SK-N-SH treated with all-trans-retinoic acid at 6 μM for 48 hours (cell line): ENCODE measurements around the gene CDH4.

Source experiments
- ARNTL ChIP-seq: fragments of 450-650 bp; formaldehyde crosslinking; IDR thresholded peaks from 2 replicates; pipeline ENCODE4 v1.5.0; 2020; ENCODE audit warnings: low read depth, mild to moderate bottlenecking, moderate library complexity, borderline replicate concordance
- CSDC2 ChIP-seq: fragments of 250-450 bp; sonication (Bioruptor Pico); IDR thresholded peaks from 2 replicates; pipeline ENCODE4 v1.5.0; 2020; ENCODE audit warnings: mild to moderate bottlenecking, moderate library complexity
- ESRRG ChIP-seq: fragments of 250-450 bp; sonication (Bioruptor Pico); IDR thresholded peaks from 2 replicates; pipeline ENCODE4 v1.6.1; 2021; ENCODE audit warnings: mild to moderate bottlenecking
- OSR1 ChIP-seq: fragments of 250-450 bp; sonication (Bioruptor Pico); IDR thresholded peaks from 2 replicates; pipeline ENCODE4 v1.8.0; 2022; ENCODE audit warnings: moderate library complexity, mild to moderate bottlenecking, inconsistent platforms
- SNAI2 ChIP-seq: fragments of 250-450 bp; sonication (Bioruptor Pico); IDR thresholded peaks from 2 replicates; pipeline ENCODE4 v1.5.0; 2020; ENCODE audit warnings: mild to moderate bottlenecking, moderate library complexity
- ZFP30 ChIP-seq: fragments of 450-650 bp; formaldehyde crosslinking; IDR thresholded peaks from 2 replicates; pipeline ENCODE4 v1.5.0; 2022; ENCODE audit warnings: mild to moderate bottlenecking, moderate library complexity
- ZNF70 ChIP-seq: fragments of 450-650 bp; formaldehyde crosslinking; IDR thresholded peaks from 2 replicates; pipeline ENCODE4 v1.5.0; 2020; ENCODE audit warnings: mild to moderate bottlenecking, moderate library complexity
- TF ChIP-seq, protein P1 (sequence below): fragments of 250-450 bp; sonication (Bioruptor Pico); IDR thresholded peaks from 2 replicates; pipeline ENCODE4 v1.5.1; 2020; ENCODE audit warnings: low read depth, mild to moderate bottlenecking, moderate library complexity
- TF ChIP-seq, protein P2 (sequence below): fragments of 250-450 bp; sonication (Bioruptor Pico); IDR thresholded peaks from 2 replicates; pipeline ENCODE4 v1.8.0; 2021; ENCODE audit warnings: low read depth, mild to moderate bottlenecking, moderate library complexity, borderline replicate concordance

GRCh38 chr20:61659994-61660346, 407.9 kb downstream of the CDH4 start:
- TF ChIP-seq SNAI2 (CRISPR knock-in tag), result no peak
- no peak for TF ChIP-seq OSR1 (CRISPR knock-in tag)
- TF ChIP-seq, protein P1, sequence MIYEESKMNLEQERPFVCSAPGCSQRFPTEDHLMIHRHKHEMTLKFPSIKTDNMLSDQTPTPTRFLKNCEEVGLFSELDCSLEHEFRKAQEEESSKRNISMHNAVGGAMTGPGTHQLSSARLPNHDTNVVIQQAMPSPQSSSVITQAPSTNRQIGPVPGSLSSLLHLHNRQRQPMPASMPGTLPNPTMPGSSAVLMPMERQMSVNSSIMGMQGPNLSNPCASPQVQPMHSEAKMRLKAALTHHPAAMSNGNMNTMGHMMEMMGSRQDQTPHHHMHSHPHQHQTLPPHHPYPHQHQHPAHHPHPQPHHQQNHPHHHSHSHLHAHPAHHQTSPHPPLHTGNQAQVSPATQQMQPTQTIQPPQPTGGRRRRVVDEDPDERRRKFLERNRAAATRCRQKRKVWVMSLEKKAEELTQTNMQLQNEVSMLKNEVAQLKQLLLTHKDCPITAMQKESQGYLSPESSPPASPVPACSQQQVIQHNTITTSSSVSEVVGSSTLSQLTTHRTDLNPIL, result no peak
- no peak for TF ChIP-seq ESRRG
- no peak for TF ChIP-seq ZNF70 (CRISPR knock-in tag)
- TF ChIP-seq, protein P2, sequence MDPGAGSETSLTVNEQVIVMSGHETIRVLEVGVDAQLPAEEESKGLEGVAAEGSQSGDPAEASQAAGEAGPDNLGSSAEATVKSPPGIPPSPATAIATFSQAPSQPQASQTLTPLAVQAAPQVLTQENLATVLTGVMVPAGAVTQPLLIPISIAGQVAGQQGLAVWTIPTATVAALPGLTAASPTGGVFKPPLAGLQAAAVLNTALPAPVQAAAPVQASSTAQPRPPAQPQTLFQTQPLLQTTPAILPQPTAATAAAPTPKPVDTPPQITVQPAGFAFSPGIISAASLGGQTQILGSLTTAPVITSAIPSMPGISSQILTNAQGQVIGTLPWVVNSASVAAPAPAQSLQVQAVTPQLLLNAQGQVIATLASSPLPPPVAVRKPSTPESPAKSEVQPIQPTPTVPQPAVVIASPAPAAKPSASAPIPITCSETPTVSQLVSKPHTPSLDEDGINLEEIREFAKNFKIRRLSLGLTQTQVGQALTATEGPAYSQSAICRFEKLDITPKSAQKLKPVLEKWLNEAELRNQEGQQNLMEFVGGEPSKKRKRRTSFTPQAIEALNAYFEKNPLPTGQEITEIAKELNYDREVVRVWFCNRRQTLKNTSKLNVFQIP, result no peak
- TF ChIP-seq CSDC2 (CRISPR knock-in tag), result no peak
- TF ChIP-seq ARNTL (CRISPR knock-in tag), result no peak
- no peak for TF ChIP-seq ZFP30 (CRISPR knock-in tag)
